GM21529 (cell line): Measurements from ENCODE around the gene TMEM207.
"Not testable (repeated sequence)": the region's sequence is repeated elsewhere in the genome, so short reads cannot be mapped to it uniquely, and the experiment has no call there.

Experiments used
- ATAC-seq: cut with Tn5 transposase; IDR thresholded peaks from one replicate; pipeline ENCODE4 v1.9.1; 2021; ENCODE audit not compliant: unreplicated experiment

TMEM207 gene

GRCh38 chr3:190449801-190450200 lies at the start of gene TMEM207:
TSS of gene TMEM207 (minus strand) at chr3:190449901. CDS start at chr3:190449809, 92 bp downstream.
- ATAC-seq, result no peak

- no peak for ATAC-seq
Measured at GRCh38 chr3:190499122-190499521, 49.4 kb upstream of the TMEM207 start.

GRCh38 chr3:190498293-190498692 lies 48.6 kb upstream of the TMEM207 start:
- no peak for ATAC-seq

GRCh38 chr3:190497811-190498210 lies 48.1 kb upstream of the TMEM207 start:
- no peak for ATAC-seq

GRCh38 chr3:190496859-190497258 lies 47.2 kb upstream of the TMEM207 start:
- no peak for ATAC-seq

GRCh38 chr3:190495796-190496195 lies 46.1 kb upstream of the TMEM207 start:
- no peak for ATAC-seq

GRCh38 chr3:190495354-190495753 lies 45.7 kb upstream of the TMEM207 start:
- ATAC-seq, result no peak

GRCh38 chr3:190494907-190495306 lies 45.2 kb upstream of the TMEM207 start:
- ATAC-seq, result no peak

GRCh38 chr3:190492966-190493365 lies 43.3 kb upstream of the TMEM207 start:
- no peak for ATAC-seq

GRCh38 chr3:190492129-190492528 lies 42.4 kb upstream of the TMEM207 start:
- ATAC-seq, result no peak

GRCh38 chr3:190491533-190492054 lies 41.9 kb upstream of the TMEM207 start:
- no peak for ATAC-seq

GRCh38 chr3:190486908-190487607 lies 37.4 kb upstream of the TMEM207 start:
- ATAC-seq, result no peak

GRCh38 chr3:190486533-190486864 lies 36.8 kb upstream of the TMEM207 start:
- ATAC-seq, result no peak

- ATAC-seq, result no peak
Measured at GRCh38 chr3:190485830-190486532, 36.3 kb upstream of the TMEM207 start.

- no peak for ATAC-seq
Measured at GRCh38 chr3:190481779-190482178, 32.1 kb upstream of the TMEM207 start.

GRCh38 chr3:190473261-190473660 lies 23.6 kb upstream of the TMEM207 start:
- ATAC-seq, result not testable (repeated sequence)

GRCh38 chr3:190467922-190468321 lies 18.2 kb upstream of the TMEM207 start:
- ATAC-seq, result no peak

GRCh38 chr3:190458040-190458439 lies 8.3 kb upstream of the TMEM207 start:
- ATAC-seq, result no peak

- no peak for ATAC-seq
Measured at GRCh38 chr3:190456770-190457169, 7.1 kb upstream of the TMEM207 start.

GRCh38 chr3:190455828-190456227 lies 6.1 kb upstream of the TMEM207 start:
- no peak for ATAC-seq

GRCh38 chr3:190448256-190448655 lies 1.4 kb downstream of the TMEM207 start:
- no peak for ATAC-seq

- no peak for ATAC-seq
Measured at GRCh38 chr3:190446573-190447279, 3.0 kb downstream of the TMEM207 start.
